ENCODE measurements around the gene LMO1.

- TF ChIP-seq POLR2A (IDR thresholded peaks at IDR 0.05) = no peak
- TF ChIP-seq CTCF (IDR thresholded peaks at IDR 0.05) = no peak
- TF ChIP-seq EP300 (IDR thresholded peaks at IDR 0.05) = no peak
- TF ChIP-seq POLR2AphosphoS5 (IDR thresholded peaks at IDR 0.05) = no peak
These were observed 22.1 kb downstream of the LMO1 start for GRCh38 chr11:8241373-8242117.
